BLaER1 (cell line): Measurements from ENCODE around the gene KLC4.

ENCODE experiments used
- H3K27ac ChIP-seq: shearing (Covaris generic); formaldehyde crosslinking; 2 replicates; pipeline ENCODE4 v1.8.1; 2022
- H3K27me3 ChIP-seq: shearing (Covaris generic); formaldehyde crosslinking; 2 replicates; pipeline ENCODE4 v1.8.1; 2022
- H3K36me3 ChIP-seq: shearing (Covaris generic); formaldehyde crosslinking; 2 replicates; pipeline ENCODE4 v1.8.1; 2022
- H3K4me1 ChIP-seq: shearing (Covaris generic); formaldehyde crosslinking; 2 replicates; pipeline ENCODE4 v1.8.1; 2022
- H3K4me2 ChIP-seq: shearing (Covaris generic); formaldehyde crosslinking; 2 replicates; pipeline ENCODE4 v1.8.1; 2022
- H3K4me3 ChIP-seq: shearing (Covaris generic); formaldehyde crosslinking; 2 replicates; pipeline ENCODE4 v1.8.1; 2022
- H3K9ac ChIP-seq: shearing (Covaris generic); formaldehyde crosslinking; 2 replicates; pipeline ENCODE4 v1.8.1; 2022
- H3K9me3 ChIP-seq: shearing (Covaris generic); formaldehyde crosslinking; 2 replicates; pipeline ENCODE4 v1.8.1; 2022
- H4K20me1 ChIP-seq: shearing (Covaris generic); formaldehyde crosslinking; 2 replicates; pipeline ENCODE4 v1.8.1; 2022
- Cebpa-rat ChIP-seq: shearing (Covaris generic); IDR thresholded peaks from 2 replicates; pipeline ENCODE4 v1.8.1; 2022

KLC4 gene

DNA sequence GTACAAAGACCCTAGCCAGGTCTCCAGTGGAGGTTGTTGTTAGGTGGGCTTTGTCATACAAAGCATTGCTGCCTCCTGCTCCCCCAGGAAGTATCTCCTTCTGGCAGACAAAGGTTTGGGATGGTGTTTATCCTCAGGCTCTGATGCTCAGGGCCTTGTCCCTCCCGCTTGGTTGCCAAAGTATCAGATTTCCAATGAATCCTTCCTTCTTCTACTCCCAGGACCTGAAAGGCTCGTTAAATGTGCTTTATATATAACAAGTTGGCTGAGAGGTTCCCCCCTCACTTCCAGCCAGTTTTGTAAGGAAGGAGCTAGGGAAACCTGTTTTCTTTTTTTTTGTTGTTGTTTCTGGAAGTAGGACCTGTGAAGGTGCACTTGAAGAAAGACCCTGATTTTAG is 31.1 kb downstream of the KLC4 start:
- Histone ChIP-seq H3K27me3 (no peaks in the 10 kb centered on the region), H3K9me3 (no peaks in the 10 kb centered on the region), H4K20me1 (peaks cover 95% of the 10 kb centered on the region), H3K27ac (no peak overlapping the region), H3K9ac (no peak overlapping the region), H3K4me3 (no peak overlapping the region), H3K4me2 (peak overlapping the region; percentile 45), H3K4me1 (peaks cover 61% of the 10 kb centered on the region), H3K36me3 (0 out of 2 replicates have a peak, but pooled peaks cover 5% of the 10 kb centered on the region)
- TF ChIP-seq Cebpa-rat: no peak

DNA sequence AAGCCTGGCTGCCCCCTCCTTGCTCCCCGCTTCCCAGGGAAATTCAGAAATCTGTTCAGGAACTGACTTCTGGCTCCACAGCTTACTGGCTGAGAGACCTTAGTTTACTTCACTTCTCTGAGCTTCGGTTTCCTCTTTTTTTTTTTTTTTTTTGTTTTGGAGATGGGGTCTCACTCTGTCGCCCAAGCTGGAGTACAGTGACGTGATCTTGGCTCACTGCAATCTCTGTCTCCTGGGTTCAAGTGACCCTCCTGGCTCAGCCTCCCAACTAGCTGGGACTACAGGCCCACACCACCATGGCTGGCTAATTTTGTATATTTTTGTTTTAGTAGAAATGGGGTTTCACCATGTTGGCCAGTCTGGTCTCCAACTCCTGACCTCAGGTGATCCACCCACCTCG is 31.6 kb downstream of the KLC4 start:
- Histone ChIP-seq H3K27ac (no peak overlapping the region), H3K4me1 (peaks cover 61% of the 10 kb centered on the region), H3K9ac (no peak overlapping the region), H4K20me1 (peaks cover 95% of the 10 kb centered on the region), H3K36me3 (0 out of 2 replicates have a peak, but pooled peaks cover 5% of the 10 kb centered on the region), H3K9me3 (no peaks in the 10 kb centered on the region), H3K4me2 (peak overlapping the region; percentile 45), H3K4me3 (no peak overlapping the region), H3K27me3 (no peaks in the 10 kb centered on the region)
- TF ChIP-seq Cebpa-rat: no peak

DNA sequence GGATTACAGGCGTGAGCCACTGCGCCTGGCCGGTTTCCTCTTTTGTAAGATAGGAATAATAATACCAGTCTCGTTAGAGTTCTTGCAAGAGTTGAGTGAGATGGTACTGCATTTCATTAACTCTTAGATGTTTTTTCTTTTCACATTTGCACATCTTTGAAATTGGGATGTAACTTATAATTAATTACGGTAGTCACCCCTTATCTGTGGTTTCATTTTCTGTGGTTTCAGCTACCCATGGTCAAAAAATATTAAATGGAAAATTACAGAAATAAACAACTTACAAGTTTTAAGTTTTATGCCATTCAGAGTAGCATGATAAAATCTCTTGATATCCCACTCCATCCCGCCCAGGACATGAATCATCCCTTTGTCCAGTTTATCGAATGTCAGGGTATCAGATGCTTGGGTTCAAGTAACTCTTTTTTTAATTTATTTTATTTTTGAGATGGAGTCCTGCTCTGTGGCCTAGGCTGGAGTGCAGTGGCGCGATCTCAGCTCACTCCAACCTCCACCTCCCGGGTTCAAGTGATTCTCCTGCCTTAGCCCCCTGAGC is 32.1 kb downstream of the KLC4 start:
- H3K36me3 ChIP-seq: 0 out of 2 replicates have a peak, but pooled peaks cover 5% of the 10 kb centered on the region
- peaks cover 95% of the 10 kb centered on the region for H4K20me1 ChIP-seq
- no peaks in the 10 kb centered on the region for H3K9me3 ChIP-seq
- H3K4me2 ChIP-seq: peak overlapping the region; percentile 45; the same call in 1 of the 2 replicates
- peaks cover 61% of the 10 kb centered on the region for H3K4me1 ChIP-seq
- H3K27ac ChIP-seq: no peak overlapping the region
- no peak overlapping the region for H3K9ac ChIP-seq
- H3K4me3 ChIP-seq: no peak overlapping the region
- H3K27me3 ChIP-seq: no peaks in the 10 kb centered on the region
- no peak for TF ChIP-seq Cebpa-rat

DNA sequence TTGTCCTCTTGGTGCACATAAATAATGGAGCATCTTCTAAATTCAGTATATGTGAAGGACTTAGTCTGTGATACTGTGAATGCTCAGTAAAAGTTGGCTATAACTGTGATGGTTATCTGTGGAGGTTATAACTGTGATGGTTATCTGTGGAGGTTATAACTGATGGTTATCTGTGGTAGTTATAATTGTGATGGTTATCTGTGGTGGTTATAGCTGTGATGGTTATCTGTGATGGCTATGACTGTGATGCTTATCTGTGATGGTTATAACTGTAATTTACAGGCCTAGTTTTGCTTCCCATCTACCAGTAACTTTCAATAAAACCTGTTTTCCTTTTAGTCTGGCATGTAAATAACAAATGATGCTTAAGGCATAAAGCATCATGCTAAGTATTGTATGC is 33.2 kb downstream of the KLC4 start:
- Histone ChIP-seq H3K9ac (no peak overlapping the region), H3K4me1 (peaks cover 67% of the 10 kb centered on the region), H3K27ac (no peak overlapping the region), H3K36me3 (0 out of 2 replicates have a peak, but pooled peaks cover 5% of the 10 kb centered on the region), H3K9me3 (no peaks in the 10 kb centered on the region), H4K20me1 (peaks cover 95% of the 10 kb centered on the region), H3K4me3 (no peak overlapping the region), H3K4me2 (no peak overlapping the region), H3K27me3 (no peaks in the 10 kb centered on the region)
- no peak for TF ChIP-seq Cebpa-rat

DNA sequence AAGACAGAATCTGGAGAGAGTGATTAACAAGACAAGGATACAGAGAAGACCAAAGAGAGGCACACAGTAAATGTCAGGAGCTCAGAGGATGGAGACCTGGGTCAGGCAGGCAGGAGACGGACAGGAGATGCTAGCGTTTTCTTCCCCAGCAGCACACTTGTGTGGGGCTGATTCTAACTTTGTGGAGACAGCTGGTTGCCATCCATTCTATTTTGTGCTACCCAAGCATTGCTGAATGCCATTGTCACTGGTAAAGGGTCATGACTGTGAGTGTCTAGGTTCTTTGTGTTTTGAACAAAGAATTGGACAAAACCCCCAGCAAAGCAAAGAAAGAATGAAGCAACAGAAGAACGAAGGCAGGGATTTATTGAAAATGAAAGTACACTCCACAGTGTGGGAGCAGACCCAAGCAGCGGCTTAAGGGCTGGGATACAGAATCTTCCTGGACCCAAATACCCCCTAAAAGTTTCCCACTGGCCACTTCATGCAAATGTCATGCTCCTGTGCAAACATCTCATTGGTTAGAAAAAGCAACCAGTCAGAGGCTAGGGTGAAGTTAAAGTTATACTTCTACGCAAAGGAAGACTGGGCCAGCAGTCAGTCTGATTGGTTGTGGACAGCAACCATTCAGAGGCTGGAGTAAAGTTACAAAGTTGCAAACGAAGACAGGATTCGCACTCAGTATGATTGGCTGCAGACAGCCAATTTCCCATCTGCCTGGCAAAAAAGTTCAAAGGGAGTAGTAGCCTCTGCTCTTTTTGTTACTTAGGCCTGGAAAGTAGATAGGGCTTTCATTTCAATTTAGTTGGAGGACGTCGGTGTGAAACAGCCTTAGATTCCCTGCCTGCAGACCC is 34.2 kb downstream of the KLC4 start:
- Histone ChIP-seq H4K20me1 (peaks cover 93% of the 10 kb centered on the region), H3K4me3 (no peak overlapping the region), H3K27ac (no peak overlapping the region), H3K36me3 (0 out of 2 replicates have a peak, but pooled peaks cover 5% of the 10 kb centered on the region), H3K4me1 (peaks cover 70% of the 10 kb centered on the region), H3K9me3 (no peaks in the 10 kb centered on the region), H3K9ac (no peak overlapping the region), H3K27me3 (no peaks in the 10 kb centered on the region), H3K4me2 (no peak overlapping the region)
- TF ChIP-seq Cebpa-rat: no peak

DNA sequence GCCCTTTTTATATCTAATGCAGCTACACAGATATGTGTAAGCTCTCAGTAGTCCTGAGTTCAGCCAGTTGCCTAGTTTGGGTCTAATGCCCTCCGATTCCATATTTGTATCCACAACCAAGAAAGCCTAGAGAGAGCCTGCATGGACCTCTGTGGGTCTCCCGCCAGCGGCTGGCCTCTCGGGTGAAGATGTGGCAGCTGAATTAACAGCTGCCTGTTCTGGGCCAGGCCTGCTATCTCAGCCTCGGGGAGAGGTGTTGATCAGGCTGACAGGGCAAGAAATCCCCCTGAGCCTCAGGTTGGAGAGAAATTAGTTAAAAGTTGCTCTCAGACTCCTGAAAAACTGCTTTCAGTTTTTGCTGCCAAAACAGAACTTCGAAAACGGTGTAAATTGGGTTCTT is 36.5 kb downstream of the KLC4 start:
- H3K27ac ChIP-seq: peak overlapping the region; percentile 44
- H3K4me2 ChIP-seq: peak overlapping the region; percentile 58
- peaks cover 71% of the 10 kb centered on the region for H4K20me1 ChIP-seq
- TF ChIP-seq Cebpa-rat: no peak
- no peak overlapping the region for H3K4me3 ChIP-seq
- H3K36me3 ChIP-seq: 0 out of 2 replicates have a peak, but pooled peaks cover 5% of the 10 kb centered on the region
- H3K9ac ChIP-seq: peak overlapping the region; percentile 21; the same call in 1 of the 2 replicates
- no peaks in the 10 kb centered on the region for H3K9me3 ChIP-seq
- H3K4me1 ChIP-seq: peaks cover 52% of the 10 kb centered on the region
- no peaks in the 10 kb centered on the region for H3K27me3 ChIP-seq

DNA sequence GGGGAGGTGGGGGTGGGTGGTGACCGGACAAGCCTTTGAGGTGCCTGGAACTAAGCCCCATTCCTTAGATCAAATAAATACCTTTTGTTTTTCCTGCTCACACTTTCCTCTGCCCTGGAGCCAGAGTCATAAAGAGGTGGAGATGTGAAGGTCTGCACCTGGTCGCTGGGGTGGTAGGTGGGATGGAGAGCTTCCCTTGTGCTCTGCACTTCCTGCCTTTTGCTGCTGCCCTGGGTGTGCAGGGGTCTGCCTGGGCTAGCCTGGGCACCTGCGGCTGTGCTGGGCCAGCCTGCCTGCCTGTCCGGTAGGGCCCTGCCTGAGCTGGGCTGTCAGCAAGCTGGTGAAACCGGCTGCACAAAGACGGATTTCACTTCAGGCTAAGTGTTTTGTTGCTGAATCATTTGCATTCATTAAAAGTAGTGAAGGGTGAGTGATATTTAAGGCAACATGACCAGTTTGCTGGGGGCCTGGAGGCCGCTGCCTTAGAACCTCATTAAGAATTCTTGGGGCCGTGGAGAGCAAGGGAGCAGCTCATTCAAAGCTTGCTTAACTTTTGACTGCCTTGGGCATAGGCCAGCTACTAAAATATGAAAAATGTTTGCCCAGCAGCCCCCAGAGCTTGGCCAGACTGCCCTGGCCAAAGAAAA is 37.1 kb downstream of the KLC4 start:
- peak overlapping the region; percentile 44 for H3K27ac ChIP-seq
- peaks cover 46% of the 10 kb centered on the region for H3K4me1 ChIP-seq
- peak overlapping the region; percentile 58 for H3K4me2 ChIP-seq
- no peak for TF ChIP-seq Cebpa-rat
- 0 out of 2 replicates have a peak, but pooled peaks cover 5% of the 10 kb centered on the region for H3K36me3 ChIP-seq
- no peaks in the 10 kb centered on the region for H3K27me3 ChIP-seq
- H4K20me1 ChIP-seq: peaks cover 65% of the 10 kb centered on the region
- no peaks in the 10 kb centered on the region for H3K9me3 ChIP-seq
- no peak overlapping the region for H3K4me3 ChIP-seq
- H3K9ac ChIP-seq: peak overlapping the region; percentile 21; the same call in 1 of the 2 replicates

DNA sequence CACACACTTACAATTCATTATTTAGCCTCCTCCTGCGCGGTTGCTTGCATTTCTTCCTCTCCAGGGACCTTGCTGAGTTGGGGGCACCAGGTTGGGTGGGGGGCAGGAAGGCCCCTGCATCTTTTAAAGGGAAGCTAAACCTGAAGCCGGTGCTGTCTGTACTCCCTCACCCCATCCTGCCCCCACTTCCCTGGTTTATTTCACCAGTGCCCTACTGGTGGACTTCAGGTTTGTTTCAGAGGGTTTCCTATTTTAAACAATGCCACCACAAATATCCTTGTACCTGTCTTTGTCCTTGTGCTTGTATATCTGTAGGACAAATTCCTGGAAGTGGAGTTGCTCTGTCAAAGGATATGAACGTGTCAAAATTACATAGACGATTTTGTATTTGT is 37.7 kb downstream of the KLC4 start:
- Histone ChIP-seq H3K4me2 (peak overlapping the region; percentile 58), H3K4me1 (peaks cover 42% of the 10 kb centered on the region), H3K9ac (no peak overlapping the region), H3K27ac (peak overlapping the region; percentile 44), H3K27me3 (no peaks in the 10 kb centered on the region), H3K4me3 (no peak overlapping the region), H3K36me3 (0 out of 2 replicates have a peak, but pooled peaks cover 5% of the 10 kb centered on the region), H4K20me1 (peaks cover 65% of the 10 kb centered on the region), H3K9me3 (no peaks in the 10 kb centered on the region)
- no peak for TF ChIP-seq Cebpa-rat

DNA sequence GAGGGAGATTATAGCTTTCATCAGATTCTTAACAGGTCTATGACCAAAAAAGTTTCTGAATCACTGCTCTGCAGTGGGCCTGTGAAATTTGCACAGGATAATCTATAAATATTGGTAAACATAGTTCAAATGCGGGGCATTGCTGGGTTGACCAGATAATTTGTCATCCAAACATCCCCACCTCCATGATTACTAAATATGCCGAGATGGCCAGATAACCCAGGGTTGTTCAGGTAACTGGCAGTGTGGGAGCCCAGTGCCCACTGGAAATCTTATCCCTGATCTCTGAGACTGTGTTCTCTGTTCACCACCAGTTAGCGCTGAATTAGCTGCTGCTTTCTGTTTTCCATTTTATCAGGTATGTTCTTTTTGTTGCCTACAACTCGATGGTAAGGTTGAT is 38.1 kb downstream of the KLC4 start:
- H3K27ac ChIP-seq: no peak overlapping the region
- no peak for TF ChIP-seq Cebpa-rat
- no peak overlapping the region for H3K4me2 ChIP-seq
- H4K20me1 ChIP-seq: peaks cover 65% of the 10 kb centered on the region
- no peaks in the 10 kb centered on the region for H3K27me3 ChIP-seq
- peaks cover 42% of the 10 kb centered on the region for H3K4me1 ChIP-seq
- H3K9me3 ChIP-seq: no peaks in the 10 kb centered on the region
- H3K4me3 ChIP-seq: no peak overlapping the region
- H3K9ac ChIP-seq: no peak overlapping the region
- H3K36me3 ChIP-seq: 0 out of 2 replicates have a peak, but pooled peaks cover 5% of the 10 kb centered on the region

DNA sequence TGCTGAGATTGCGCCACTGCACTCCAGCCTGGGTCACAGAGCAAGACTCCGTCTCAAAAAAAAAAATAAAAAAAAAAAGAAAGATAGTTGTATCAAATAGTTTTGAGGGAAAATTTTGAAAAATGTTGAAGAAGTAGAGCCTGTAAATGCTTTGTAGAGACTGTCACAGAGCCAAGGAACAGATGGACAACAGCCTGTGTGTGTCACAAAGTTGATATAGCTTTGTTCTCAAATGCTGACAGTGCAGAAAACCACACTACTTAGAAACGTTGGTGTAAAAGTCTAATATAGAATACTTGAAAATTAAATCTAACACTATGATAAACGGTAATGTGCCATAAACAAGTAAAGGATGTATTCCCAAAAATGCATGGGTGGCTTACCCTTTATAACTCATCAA is 42.1 kb downstream of the KLC4 start:
- no peak overlapping the region for H3K4me2 ChIP-seq
- peaks cover 70% of the 10 kb centered on the region for H4K20me1 ChIP-seq
- H3K36me3 ChIP-seq: peaks cover 6% of the 10 kb centered on the region; the same call in 1 of the 2 replicates
- H3K9ac ChIP-seq: no peak overlapping the region
- H3K9me3 ChIP-seq: no peaks in the 10 kb centered on the region
- H3K27me3 ChIP-seq: no peaks in the 10 kb centered on the region
- H3K4me1 ChIP-seq: peaks cover 21% of the 10 kb centered on the region
- no peak overlapping the region for H3K27ac ChIP-seq
- H3K4me3 ChIP-seq: no peak overlapping the region
- TF ChIP-seq Cebpa-rat: no peak
